ENCODE data around the gene RALGAPA2.

DNA sequence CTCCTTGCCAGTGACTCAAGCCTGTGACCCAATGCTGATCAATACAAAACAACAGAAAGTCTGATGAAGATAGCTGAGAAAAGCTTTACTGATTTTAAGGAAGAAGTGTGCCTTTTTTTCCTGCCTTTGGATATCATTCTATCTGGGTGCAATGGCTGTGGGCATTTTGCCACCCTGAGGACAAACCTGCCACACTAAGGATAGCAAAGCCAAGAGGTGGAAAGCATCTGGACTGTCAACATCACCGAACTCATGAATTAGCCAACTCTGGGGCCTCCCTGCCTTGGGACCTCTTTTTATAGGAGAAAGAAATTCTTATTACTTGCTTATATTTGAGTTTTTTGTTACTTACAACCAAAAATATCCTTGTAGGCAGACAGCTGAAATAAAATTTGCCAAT, 19.9 kb downstream of the RALGAPA2 start:
- TF ChIP-seq, protein P1, sequence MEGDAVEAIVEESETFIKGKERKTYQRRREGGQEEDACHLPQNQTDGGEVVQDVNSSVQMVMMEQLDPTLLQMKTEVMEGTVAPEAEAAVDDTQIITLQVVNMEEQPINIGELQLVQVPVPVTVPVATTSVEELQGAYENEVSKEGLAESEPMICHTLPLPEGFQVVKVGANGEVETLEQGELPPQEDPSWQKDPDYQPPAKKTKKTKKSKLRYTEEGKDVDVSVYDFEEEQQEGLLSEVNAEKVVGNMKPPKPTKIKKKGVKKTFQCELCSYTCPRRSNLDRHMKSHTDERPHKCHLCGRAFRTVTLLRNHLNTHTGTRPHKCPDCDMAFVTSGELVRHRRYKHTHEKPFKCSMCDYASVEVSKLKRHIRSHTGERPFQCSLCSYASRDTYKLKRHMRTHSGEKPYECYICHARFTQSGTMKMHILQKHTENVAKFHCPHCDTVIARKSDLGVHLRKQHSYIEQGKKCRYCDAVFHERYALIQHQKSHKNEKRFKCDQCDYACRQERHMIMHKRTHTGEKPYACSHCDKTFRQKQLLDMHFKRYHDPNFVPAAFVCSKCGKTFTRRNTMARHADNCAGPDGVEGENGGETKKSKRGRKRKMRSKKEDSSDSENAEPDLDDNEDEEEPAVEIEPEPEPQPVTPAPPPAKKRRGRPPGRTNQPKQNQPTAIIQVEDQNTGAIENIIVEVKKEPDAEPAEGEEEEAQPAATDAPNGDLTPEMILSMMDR (IDR thresholded peaks at IDR 0.05): no peak
- no peak for TF ChIP-seq EP300 (IDR thresholded peaks at IDR 0.05)
- no peak for TF ChIP-seq POLR2AphosphoS5 (IDR thresholded peaks at IDR 0.05)
